Measurements from ENCODE around the gene FAM76A. TPM values are rescaled to one million over a fixed set of nuclear protein-coding genes. Genes with fewer than 3 reads are reported as not detected.
"Not testable (repeated sequence)": the region's sequence is repeated elsewhere in the genome, so short reads cannot be mapped to it uniquely, and the experiment has no call there.

Gene FAM76A
- polyA plus RNA-seq (2014; cell fraction: cytosol; rRNA removed), result 9.1 and 10.8 TPM in 2 replicates
- 7.5 and 9.3 TPM in 2 replicates for polyA plus RNA-seq (2014; cell fraction: nucleus; rRNA removed)

DNA sequence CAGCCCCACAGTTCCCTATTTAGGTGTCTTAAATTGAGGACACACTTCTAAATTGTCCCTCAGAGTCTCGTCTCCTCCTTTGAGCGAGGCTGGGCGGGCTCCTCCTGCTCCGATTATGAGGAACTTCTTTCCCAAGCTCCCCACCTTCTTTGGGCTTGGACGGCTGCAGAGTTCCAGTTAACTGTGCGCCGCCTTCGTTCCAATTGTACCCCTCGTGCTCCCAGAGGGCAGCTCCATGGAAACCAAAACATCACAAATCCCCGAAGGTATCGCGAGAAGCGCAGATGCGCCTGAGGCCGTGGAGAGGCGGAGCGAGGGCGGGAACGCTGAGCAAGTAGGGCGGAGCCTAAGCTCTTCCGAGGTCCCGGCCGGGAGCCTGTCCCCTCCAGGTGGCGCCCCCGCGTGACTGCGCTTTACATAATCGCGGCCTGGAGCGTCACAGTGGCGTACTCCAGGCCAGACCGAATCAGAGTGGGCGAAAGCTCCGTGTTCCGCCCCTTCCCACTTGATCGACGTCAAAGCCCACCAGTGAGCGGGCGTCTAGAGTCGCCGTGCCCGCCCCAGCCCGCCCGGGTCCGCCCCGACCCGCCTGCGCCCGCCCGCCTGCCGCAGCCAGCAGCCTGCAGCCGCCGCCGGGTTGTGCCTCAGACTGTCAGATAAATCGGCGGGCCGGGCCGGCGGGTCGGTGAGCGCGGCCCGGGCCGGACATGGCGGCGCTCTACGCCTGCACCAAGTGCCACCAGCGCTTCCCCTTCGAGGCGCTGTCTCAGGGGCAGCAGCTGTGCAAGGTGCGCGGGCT is at the start of gene FAM76A:
Gene FAM76A, plus strand, starts transcription at position 588 of the 799 bp plus-strand sequence. Its CDS starts 120 bp downstream, at position 708.
- peak; percentile 98 for DNase-seq (ENCODE audit: low spot score)

DNA sequence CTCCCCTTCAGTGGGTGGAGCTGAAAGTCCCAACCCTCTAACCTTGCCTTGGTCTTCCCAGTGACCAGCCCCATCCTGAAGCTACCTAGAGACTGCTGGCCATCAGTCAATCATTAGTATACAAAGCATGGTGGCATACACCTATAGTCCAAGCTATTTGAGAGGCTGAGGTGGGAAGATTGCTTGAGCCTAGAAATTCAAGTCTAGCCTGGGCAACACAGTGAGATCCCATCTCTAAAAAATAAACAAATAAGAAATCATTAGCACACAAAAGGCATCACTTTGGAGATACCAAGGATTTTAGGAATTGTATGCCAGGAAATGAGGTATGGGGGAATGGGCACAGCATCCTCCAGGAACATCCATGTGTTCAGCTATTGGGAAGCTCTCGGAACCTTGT is 49.4 kb upstream of the FAM76A start:
- DNase-seq (ENCODE audit: low spot score), result no peak

DNA sequence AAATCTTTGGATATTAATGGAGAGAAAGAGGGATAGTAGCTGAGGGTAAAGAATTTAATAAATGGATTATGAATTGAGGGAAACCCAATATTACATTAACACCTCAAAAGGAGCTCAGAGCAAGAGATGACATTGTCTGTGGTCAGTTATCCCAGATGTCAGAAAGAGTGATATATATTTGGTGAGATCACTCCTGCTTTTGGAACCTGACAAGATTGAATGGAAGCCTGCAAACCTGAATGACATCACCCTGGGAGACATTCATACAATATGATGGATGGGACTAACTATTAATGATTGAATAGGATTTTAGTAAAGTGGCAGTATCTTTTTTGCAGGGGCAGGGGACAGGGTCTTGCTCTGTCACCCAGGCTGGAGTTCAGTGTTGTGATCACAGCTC is 47.0 kb upstream of the FAM76A start:
- no peak for DNase-seq (ENCODE audit: low spot score)

DNA sequence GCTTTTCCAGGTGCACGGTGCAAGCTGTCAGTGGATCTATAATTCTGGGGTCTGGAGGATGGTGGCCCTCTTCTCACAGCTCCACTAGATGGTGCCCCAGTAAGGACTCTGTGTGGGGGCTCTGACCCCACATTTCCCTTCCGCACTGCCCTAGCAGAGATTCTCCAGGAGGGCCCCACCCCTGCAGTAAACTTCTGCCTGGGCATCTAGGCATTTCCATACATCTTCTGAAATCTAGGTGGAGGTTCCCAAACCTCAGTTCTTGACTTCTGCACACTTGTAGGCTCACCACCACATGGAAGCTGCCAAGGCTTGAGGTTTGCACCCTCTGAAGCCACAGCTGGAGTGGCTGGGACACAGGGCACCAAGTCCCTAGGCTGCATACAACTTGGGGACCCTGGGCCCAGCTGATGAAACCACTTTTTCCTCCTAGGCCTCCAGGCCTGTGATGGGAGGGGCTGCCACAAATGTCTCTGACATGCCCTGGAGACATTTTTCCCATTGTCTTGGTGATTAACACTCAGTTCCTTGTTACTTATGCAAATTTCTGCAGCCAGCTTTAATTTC is 45.5 kb upstream of the FAM76A start:
- not testable (repeated sequence) for DNase-seq (ENCODE audit: low spot score)

DNA sequence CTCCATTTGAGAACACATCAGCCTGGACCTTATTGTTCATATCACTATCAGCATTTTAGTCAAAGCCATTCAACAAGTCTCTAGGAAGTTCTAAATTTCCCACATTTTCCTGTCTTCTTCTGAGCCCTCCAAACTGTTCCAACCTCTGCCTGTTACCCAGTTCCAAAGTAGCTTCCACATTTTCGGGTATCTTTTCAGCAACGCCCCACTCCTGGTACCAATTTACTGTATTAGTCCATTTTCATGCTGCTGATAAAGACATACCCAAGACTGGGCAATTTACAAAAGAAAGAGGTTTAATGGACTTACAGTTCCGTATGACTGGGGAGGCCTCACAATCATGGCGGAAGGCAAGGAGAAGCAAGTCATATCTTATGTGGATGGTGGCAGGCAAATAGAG is 44.2 kb upstream of the FAM76A start:
- DNase-seq (ENCODE audit: low spot score), result not testable (repeated sequence)

DNA sequence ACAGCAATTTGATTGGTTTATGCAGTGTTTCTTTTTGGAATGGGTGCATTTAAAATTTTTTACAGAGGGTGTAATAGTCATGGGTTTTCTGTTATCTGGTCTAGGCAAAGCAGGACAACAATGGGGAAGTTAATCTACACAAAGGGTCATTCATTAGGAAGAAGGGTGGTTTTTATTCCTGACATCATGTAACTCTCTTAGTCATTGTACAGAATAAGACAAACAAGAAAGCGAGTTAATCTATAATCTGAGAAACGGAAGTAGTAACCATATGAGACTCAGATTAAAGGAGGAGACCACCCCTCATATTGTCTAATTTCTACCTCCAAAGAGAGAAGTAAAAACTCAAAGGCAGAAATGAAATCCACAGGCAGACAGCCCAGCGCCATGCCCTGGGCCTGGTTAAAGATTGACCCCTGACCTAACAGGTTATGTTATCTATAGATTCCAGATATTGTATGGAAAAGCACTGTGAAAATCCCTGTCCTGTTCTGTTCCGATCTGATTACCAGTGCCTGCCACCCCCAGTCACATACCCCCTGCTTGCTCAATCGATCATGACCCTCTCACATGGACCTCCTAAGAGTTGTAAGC is 43.3 kb upstream of the FAM76A start:
- DNase-seq (ENCODE audit: low spot score), result no peak

DNA sequence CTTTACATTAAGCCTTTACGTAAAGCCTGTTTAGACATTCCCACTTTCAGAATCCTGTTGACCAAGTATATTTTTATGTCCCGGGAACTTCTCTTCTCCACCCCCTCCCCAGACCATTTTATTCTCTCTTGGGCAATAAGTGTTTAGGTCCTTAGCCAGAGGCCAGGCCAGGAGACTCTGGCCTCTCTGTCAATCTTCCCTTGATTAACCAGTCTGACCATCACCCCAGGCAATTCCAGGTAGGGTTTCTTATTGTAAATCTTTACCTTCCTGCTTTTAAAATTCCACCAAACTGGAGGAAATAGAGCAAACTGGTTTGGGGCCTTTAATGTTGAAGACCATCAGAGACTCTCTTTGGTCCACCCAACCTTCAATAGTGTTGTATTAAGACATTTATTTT is 41.6 kb upstream of the FAM76A start:
- no peak for DNase-seq (ENCODE audit: low spot score)

DNA sequence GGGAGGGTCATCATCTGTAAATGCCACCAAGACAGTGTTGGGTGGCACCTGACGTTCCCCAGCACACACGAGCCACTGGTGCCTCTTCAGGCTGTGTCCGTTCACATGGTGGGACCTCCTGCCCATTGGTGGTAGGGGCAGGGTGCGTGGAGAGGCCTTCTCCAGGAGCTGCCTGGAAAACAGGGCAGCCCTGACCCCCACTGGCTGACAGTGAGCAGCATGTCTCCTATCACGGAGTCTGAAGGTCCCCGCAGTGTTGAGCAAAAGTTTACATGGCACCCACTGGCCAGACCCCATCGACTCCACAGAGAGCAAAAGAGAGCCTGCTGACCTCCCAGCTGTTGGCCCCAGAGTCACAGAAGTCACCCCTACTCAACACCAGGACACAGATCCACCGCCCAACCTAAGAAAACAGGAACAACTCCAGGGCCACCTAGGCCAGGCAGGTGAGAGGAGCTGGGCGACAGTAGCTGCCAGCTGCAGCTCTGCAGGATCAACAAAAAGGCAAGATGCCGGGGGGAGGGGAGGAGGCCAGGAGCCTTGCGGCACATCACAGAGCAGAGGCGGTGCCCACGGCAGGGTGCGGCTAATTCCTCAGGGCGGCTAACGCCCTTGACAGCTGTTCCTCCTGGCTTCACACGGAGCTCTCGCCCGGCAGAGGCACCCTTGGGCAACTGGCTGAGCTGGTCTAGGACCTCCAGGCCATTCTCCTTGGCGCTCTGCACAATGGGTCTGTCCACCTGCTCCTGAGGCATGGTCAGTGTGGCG is 39.4 kb upstream of the FAM76A start:
- no peak for DNase-seq (ENCODE audit: low spot score)

DNA sequence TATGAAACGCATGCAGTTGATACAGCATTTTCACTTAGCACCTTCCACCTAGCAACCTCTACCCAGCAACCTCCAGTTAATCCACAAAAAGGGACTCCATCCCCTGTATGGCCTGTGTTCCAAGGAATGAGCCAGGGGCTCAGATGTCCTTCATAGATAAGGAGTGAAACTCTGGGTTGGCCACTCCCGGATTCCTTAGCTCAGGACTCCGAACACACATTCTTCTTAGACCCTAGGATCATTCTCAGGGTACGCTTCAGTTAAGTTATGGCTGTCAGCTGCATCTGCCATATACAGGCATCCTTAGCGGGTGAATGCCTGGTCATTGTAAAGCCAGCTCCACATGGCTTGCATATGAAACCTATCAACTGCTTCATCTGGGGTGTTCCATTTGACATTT is 37.9 kb upstream of the FAM76A start:
- DNase-seq (ENCODE audit: low spot score), result no peak

DNA sequence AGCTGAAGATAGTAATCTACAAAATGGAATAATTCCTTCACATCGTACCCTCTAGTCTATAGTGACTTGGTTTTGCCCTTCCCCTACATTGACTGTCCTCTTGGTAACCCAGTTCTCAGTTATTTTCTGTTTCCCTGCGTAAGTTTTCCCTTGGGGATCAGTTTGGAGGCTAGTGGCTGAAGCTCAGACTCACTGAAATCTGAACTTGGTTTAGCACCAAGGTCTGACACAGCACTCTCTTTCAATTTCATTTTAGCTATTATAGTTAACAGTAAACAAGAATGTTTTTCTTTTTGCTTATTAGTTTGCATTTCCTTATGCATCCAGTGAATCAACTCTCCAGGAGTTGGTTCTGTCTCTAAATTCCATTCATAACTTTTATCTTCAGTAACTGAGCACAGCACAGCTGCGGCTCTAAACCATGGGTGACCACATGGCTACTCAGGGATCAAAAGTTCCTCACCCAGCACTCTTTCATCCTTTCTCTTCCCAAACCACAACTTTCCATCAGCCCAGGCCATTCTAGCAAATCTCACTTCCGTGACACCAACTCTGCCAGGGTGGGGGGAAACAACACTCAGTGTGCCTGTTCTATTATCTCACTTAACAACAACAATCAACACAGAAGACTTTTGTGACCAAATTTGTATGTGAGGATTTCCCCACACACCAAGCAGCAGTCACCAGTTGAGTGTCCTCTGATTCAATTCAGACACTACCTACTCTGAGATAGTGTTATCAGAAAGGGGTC is 36.2 kb upstream of the FAM76A start:
- no peak for DNase-seq (ENCODE audit: low spot score)

DNA sequence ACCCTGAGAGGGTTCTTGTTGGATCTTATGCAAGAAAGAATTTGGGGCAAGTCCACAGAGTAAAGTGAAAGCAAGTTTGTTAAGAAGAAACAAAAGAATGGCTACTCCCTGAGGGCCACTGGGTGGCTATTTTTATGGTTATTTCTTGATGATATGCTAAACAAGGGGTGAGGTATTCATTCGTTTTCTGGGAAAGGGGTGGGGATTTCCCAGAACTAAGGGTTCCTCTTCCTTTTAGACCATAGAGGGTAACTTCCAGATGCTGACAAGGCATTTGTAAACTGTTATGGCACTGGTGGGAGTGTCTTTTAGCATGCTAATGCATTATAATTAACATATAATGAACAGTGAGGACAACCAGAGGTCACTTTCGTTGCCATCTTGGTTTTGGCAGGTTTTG is 35.6 kb upstream of the FAM76A start:
- no peak for DNase-seq (ENCODE audit: low spot score)

DNA sequence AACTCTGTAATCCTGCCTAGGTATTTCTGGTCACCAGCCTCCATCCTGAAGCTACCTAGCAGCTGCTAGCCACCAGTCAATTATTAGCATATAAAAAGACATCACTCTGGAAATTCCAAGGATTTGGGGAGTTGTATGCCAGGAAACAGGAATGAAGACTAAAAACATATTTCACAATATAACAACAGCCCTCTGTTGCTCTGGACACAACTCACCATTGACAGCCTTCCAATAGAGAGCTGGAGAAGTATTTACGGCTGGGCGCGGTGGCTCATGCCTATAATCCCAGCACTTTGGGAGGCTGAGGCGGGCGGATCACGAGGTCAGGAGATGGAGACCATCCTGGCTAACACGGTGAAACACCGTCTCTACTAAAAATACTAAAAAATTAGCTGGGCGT is 28.9 kb upstream of the FAM76A start:
- DNase-seq (ENCODE audit: low spot score), result not testable (repeated sequence)

DNA sequence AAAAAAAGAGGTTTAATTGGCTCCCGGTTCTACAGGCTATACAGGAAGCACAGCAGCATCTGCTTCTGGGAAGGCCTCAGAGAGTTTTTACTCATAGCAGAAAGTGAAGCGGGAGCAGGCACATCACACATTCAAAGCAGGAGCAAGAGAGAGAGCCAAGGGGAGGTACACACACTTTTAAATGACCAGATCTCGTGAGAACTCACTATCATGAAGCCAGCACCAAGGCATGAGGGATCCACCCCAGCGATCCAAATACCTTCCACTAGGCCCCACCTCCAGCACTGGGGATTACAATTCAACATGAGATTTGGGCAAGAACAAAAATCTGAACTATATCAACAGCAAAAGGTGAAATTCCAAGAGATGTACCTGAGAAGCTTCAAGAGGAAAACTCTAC is 20.8 kb upstream of the FAM76A start:
- DNase-seq (ENCODE audit: low spot score), result no peak

DNA sequence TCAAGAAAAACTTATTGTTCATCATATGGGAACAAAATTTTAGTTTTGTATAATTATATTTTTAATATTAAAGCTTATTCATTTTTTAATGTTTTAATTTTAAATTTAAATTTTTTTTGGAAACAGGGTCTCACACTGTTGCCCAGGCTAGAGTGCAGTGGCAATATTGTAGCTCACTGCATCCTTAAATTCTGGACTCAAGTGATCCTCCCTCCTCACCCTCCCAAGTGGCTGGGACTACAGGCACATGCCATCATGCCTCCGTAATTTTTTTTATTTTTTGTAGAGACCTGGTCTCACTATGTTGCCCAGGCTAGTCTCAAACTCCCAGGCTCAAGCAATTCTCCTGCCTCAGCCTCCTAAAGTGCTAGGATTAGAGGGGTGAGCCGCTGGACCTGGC is 20.2 kb upstream of the FAM76A start:
- DNase-seq (ENCODE audit: low spot score), result no peak

DNA sequence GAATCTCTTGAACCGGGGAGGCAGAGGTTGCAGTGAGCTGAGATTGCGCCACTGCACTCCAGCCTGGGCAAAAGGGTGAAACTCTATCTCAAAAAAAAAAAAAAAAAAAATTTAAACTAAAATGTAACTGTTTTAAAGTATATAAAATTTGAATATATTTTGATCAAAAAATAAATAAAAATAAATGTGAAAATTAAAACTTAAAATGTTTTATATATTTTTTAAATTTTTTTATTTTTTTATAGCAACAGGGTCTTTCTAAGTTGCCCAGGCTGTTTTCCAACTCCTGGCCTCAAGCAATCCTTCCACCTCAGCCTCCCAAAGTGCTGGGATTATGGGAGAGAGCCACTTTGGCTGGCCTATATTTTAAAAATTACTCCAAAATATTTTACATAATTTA is 15.2 kb upstream of the FAM76A start:
- DNase-seq (ENCODE audit: low spot score), result no peak

DNA sequence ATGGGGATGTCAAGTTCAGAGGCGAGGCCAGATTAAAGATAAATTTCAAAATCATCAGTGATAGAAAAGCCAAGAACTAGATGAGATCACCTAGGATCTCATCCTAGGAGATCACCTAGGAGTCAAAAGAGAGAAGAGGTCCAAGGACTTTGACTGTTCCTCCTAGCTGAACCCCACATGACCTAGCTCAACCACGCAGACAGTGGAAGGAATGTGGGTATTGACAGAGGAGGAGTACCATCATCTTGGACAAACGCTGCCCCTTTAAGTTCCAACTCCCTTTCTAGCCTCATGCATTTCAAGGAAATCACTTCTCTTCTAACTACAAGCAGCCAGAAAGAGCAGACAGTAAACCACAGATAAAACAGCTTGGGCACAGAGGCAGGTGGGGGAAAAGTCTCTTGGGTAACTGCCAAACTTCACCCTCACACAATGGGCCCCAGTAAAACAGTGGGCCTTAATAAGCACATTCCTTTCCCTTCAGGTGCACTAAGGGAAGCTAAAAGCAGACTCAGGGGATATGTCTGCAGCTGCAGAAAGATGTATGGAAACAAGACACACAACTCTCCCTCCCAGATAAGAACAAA is 12.5 kb upstream of the FAM76A start:
- no peak for DNase-seq (ENCODE audit: low spot score)

DNA sequence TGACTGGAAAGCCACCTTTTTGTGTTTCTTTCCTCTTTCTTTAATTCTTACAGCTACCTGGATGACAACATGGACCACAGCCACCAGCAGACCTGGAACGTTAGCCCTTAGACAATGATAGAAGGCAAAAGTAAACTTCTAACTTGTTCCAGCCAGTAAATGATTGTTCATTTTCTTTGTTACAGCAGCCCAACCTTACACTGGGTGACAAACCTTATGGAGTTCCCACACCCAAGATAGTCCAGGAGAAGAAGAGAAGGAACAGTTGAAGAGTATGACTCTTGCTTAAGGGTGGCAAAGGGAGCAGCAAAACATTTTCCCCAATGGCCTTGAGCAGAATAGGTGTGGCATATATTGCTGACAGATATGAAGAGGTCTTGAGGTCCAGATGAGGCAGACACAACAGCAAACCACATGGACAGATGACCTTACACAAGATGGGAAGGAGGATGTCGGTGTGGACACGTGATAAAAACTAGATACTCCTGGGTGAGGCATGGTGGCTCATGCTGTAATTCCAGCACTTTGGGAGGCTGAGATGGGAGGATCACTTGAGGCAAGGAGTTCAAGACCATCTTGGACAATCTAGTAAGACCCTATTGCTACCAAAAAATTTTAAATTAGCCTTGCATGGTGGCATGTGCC is 11.8 kb upstream of the FAM76A start:
- DNase-seq (ENCODE audit: low spot score), result no peak

DNA sequence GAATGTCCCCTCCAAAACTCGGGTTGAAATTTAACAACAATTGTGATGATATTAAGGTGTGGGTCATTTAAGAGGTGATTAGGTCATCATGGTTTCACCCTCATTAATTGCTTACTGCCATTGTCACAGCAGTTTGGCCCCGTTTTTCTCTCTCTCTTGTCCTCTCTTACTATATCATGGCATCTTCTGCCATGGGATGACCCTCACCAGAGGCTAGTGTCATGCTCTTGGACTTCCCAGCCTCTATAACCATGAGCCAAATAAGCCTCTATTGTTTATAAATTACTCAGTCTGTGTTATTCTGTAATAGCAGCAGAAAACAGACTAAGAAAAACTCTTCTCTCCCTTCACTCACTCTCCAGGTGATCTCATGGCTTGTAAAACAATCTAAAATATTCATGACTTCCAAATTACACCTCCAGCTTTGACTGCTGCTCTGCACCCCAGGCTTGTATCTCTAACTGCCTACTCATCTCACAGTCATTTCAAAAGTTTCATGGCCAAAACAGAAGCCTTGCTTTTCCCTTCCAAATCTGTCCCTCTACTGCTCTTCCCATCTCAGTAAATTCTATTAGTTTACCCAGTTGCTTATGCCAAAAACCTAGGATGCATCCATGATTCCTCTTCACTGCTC is 9.4 kb upstream of the FAM76A start:
- no peak for DNase-seq (ENCODE audit: low spot score)

DNA sequence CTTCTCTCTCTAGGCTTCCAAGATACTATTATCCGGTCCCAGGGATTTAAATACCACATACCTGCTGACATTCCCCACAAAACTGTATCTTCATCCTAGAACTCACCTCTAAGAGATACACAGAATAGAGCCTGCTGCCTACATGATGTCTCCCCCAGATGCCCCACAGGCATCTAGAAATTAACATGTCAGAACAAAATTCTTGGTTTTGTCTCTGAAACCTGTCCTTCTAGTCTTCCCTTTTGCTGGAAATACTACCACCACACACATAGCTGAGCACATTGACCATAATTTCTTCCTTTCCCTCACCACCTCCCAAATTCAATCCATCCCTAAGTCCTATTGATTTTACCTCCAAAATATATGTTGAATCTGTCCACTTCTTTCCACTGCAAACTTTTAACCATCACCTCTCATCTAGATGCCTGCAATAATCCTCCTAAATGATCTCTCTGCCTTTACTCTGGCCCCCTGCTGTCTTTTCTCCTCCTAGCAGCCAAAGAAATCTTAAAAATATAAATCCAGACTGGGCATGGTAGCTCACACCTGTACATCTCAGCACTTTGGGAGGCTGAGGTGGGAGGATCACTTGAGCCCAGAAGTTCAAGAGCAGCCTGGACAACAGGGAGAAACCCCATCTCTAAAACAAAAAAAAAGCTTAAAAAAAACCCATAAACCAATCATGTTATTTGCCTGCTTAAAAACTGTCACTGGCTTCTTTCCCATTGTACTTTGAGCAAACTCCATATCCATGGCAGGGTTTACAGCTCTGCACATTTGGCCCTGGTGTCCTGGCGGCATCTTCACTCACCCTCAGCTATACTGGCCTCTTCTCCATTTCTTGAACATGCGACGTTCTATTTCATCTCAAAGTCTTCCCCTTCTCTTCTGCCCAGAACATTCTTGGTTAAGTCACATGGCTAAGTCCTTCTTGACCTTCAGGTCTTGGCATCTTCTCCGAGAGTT is 6.2 kb upstream of the FAM76A start:
- DNase-seq (ENCODE audit: low spot score), result no peak

Data from SK-N-DZ (cell line).